Breast epithelium (tissue), 4 donors: ENCODE data around the gene RBM4B. TPM values are rescaled to one million over a fixed set of nuclear protein-coding genes. Genes with fewer than 3 reads are reported as not detected.
"Not testable (repeated sequence)": the region's sequence is repeated elsewhere in the genome, so short reads cannot be mapped to it uniquely, and the experiment has no call there.

Experiments
- DNase-seq, 2 donors: peaks; one replicate each; pipeline ENCODE4 v3.0.0-alpha.2; 2019; ENCODE audit warnings: low spot score in 2 of 2
- H3K27ac ChIP-seq, 2 donors: fragments of 200-600 bp; sonication (generic) in 1 of 2; one replicate each; pipeline ENCODE4 v1.5.1; 2016 to 2019; ENCODE audit warnings: mild to moderate bottlenecking in 1 of 2
- H3K27me3 ChIP-seq, 2 donors: fragments of 200-600 bp; sonication (generic) in 1 of 2; one replicate each; pipeline versions ENCODE4 v1.5.1 to v1.6.0; 2017 to 2019; ENCODE audit warnings: control low read depth in 1 of 2, mild to moderate bottlenecking in 1 of 2
- H3K36me3 ChIP-seq: fragments of 200-600 bp; one replicate; pipeline ENCODE4 v1.5.1; 2019
- H3K4me1 ChIP-seq, 2 donors: fragments of 200-600 bp; sonication (generic); one replicate each; pipeline ENCODE4 v1.5.1; 2016 to 2019; ENCODE audit warnings: control low read depth in 1 of 2
- H3K4me3 ChIP-seq, 3 donors: fragments of 200-600 bp; sonication (generic); 1 replicate in 2 of 3; 2 replicates in 1 of 3; pipeline ENCODE4 v1.5.1; 2016 to 2019; ENCODE audit warnings: mild to moderate bottlenecking in 3 of 3, moderate library complexity in 2 of 3
- H3K9me3 ChIP-seq, 2 donors: fragments of 200-600 bp; sonication (generic) in 1 of 2; one replicate each; pipeline ENCODE4 v1.5.1; 2016 to 2019; ENCODE audit warnings: control low read depth in 1 of 2
- POLR2A ChIP-seq: fragments of 450-650 bp; IDR thresholded peaks from one replicate; pipeline ENCODE4 v1.6.1; 2016; ENCODE audit warnings: antibody characterized with exemption, mild to moderate bottlenecking, moderate library complexity
- POLR2AphosphoS5 ChIP-seq, 3 donors: sonication (generic); formaldehyde crosslinking; IDR thresholded peaks; one replicate each; pipeline ENCODE4 v1.6.1; 2017; ENCODE audit warnings: antibody characterized with exemption in 3 of 3
- intact Hi-C: fragments of 100-400 bp; cut with DNase I; formaldehyde crosslinking; loops from one replicate; pipeline ENCODE4 v1.15.1; 2023; ENCODE audit warnings: low total_unique reads
- total RNA-seq, 3 donors: library from RNA; depleted of rRNA; stranded (reverse); fragments of >200 nt; gene quantifications; one replicate each; pipeline ENCODE4 v1.1.0, GENCODE V29; 2016
- TF ChIP-seq, protein P1 (sequence below), 3 donors: fragments of 450-650 bp; IDR thresholded peaks; one replicate each; pipeline ENCODE4 v1.5.1; 2016 to 2017; ENCODE audit warnings: antibody characterized with exemption in 3 of 3, mild to moderate bottlenecking in 3 of 3, moderate library complexity in 3 of 3

The RBM4B gene, protein sequence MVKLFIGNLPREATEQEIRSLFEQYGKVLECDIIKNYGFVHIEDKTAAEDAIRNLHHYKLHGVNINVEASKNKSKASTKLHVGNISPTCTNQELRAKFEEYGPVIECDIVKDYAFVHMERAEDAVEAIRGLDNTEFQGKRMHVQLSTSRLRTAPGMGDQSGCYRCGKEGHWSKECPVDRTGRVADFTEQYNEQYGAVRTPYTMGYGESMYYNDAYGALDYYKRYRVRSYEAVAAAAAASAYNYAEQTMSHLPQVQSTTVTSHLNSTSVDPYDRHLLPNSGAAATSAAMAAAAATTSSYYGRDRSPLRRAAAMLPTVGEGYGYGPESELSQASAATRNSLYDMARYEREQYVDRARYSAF
- 10 to 100 TPM; 14.9 to 43.8 (median 25.9) TPM for total RNA-seq

GRCh38 chr11:66677599-66678375, at the start of gene RBM4B:
Gene RBM4B (minus strand): TSS chr11:66677887. CDS start chr11:66677079, 808 bp downstream.
- peaks cover 4 to 9% of the 10 kb centered on the region in 2 donors for H3K4me1 ChIP-seq
- no peaks in the 10 kb centered on the region for H3K27me3 ChIP-seq
- H3K9me3 ChIP-seq = no peaks in the 10 kb centered on the region
- intact Hi-C loops = no loop called here
- no peaks in the 10 kb centered on the region for H3K36me3 ChIP-seq
- TF ChIP-seq POLR2AphosphoS5 (IDR thresholded peaks at IDR 0.05) = peak; percentile 74 to 85 (median 84)
- TF ChIP-seq, protein P1, sequence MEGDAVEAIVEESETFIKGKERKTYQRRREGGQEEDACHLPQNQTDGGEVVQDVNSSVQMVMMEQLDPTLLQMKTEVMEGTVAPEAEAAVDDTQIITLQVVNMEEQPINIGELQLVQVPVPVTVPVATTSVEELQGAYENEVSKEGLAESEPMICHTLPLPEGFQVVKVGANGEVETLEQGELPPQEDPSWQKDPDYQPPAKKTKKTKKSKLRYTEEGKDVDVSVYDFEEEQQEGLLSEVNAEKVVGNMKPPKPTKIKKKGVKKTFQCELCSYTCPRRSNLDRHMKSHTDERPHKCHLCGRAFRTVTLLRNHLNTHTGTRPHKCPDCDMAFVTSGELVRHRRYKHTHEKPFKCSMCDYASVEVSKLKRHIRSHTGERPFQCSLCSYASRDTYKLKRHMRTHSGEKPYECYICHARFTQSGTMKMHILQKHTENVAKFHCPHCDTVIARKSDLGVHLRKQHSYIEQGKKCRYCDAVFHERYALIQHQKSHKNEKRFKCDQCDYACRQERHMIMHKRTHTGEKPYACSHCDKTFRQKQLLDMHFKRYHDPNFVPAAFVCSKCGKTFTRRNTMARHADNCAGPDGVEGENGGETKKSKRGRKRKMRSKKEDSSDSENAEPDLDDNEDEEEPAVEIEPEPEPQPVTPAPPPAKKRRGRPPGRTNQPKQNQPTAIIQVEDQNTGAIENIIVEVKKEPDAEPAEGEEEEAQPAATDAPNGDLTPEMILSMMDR (IDR thresholded peaks at IDR 0.05) = no peak
- peak; percentile 95 to 97 for DNase-seq
- peak within 1 kb of the TSS; percentile 96 to 97 for H3K27ac ChIP-seq
- H3K4me3 ChIP-seq = peak within 1 kb of the TSS; percentile 75 to 95 (median 78)

- no peaks in the 10 kb centered on the region for H3K36me3 ChIP-seq
- H3K9me3 ChIP-seq = no peaks in the 10 kb centered on the region
- H3K4me3 ChIP-seq = no peak overlapping the region
- DNase-seq = peak in 1 of 2 donors; percentile 27
- peaks cover 0 to 6% of the 10 kb centered on the region in 2 donors for H3K4me1 ChIP-seq
- H3K27me3 ChIP-seq = no peaks in the 10 kb centered on the region
- H3K27ac ChIP-seq = no peak overlapping the region
- intact Hi-C loops = no loop called here
- no peak for TF ChIP-seq POLR2A
- no peak for TF ChIP-seq POLR2AphosphoS5 (IDR thresholded peaks at IDR 0.05)
- TF ChIP-seq, protein P1 (IDR thresholded peaks at IDR 0.05) = no peak
These were observed 48.0 kb upstream of the RBM4B start for GRCh38 chr11:66725647-66726046.

DNA sequence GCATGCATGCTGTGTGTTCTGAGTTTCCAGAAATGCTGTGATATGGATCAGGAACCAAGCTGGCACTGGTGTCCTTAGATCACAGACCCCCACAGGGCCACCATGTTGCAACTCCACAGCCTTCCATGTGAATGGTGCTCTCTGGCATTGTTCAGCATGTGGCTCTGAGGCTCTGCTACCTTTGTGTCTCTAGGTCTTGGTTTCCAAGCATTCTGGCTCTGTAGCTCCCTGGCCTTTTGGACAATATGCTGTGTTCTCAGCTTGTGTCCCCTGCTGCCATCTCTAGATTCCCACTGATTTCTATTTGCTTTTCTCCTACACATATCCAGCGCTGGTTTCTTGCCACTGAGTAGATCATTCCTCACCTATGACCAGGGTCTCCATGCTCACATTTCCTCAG, 47.4 kb upstream of the RBM4B start:
- peaks cover 0 to 6% of the 10 kb centered on the region in 2 donors for H3K4me1 ChIP-seq
- no peak overlapping the region for H3K27ac ChIP-seq
- H3K36me3 ChIP-seq = no peaks in the 10 kb centered on the region
- H3K4me3 ChIP-seq = no peak overlapping the region
- H3K27me3 ChIP-seq = no peaks in the 10 kb centered on the region
- intact Hi-C loops = no loop called here
- no peaks in the 10 kb centered on the region for H3K9me3 ChIP-seq
- peak in 1 of 2 donors; percentile 20 for DNase-seq
- TF ChIP-seq POLR2AphosphoS5 (IDR thresholded peaks at IDR 0.05) (no peak), POLR2A (no peak)
- TF ChIP-seq, protein P1 (IDR thresholded peaks at IDR 0.05) = no peak

GRCh38 chr11:66724167-66724566, 46.5 kb upstream of the RBM4B start:
- not testable (repeated sequence) for H3K4me1 ChIP-seq

DNA sequence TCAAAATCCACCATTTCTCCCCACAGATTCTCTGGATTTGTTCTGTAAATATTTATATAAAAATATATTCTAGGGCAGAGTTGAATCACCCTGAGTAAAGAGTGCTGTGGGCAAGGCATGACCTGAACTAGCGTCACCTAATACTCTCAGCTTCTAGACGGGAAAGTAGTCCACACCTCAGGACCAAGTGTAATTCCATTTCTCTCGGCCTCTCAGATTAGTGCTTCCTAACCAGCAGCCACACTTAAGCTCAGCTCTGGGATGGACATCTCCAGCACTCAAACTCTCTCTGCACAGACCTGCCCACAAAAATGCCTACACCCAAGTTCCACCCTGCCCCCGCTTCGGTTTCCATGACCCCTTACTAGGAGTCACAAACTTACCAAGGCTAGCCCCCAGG, 46.0 kb upstream of the RBM4B start:
- Histone ChIP-seq H3K4me1 (peaks cover 0 to 9% of the 10 kb centered on the region in 2 donors), H3K27me3 (no peaks in the 10 kb centered on the region), H3K36me3 (no peaks in the 10 kb centered on the region), H3K9me3 (no peaks in the 10 kb centered on the region), H3K27ac (peak overlapping the region in 1 of 2 donors; percentile 17), H3K4me3 (no peak overlapping the region)
- TF ChIP-seq POLR2AphosphoS5 (IDR thresholded peaks at IDR 0.05) (no peak), POLR2A (no peak)
- TF ChIP-seq, protein P1 (IDR thresholded peaks at IDR 0.05) = no peak
- peak in 1 of 2 donors; percentile 35 for DNase-seq
- intact Hi-C loops = no loop called here

More at GRCh38 chr11:66724167-66724566, 46.5 kb upstream of the RBM4B start:
- H3K9me3 ChIP-seq, H3K36me3 ChIP-seq, H3K27ac ChIP-seq, H3K4me3 ChIP-seq, H3K27me3 ChIP-seq, intact Hi-C loops: not testable (repeated sequence)
- peak in 1 of 2 donors; percentile 33 for DNase-seq
